GM12872 (cell line): ENCODE measurements around the gene PRRG2.

Experiments used
- CTCF ChIP-seq: IDR thresholded peaks from 3 replicates; pipeline ENCODE4 v1.5.1; 2011; ENCODE audit warnings: low read depth, mild to moderate bottlenecking, low read length, moderate library complexity; ENCODE audit not compliant: insufficient read depth

The PRRG2 gene

GRCh38 chr19:49595819-49596404 lies 14.8 kb downstream of the PRRG2 start:
- TF ChIP-seq CTCF, result no peak

- no peak for TF ChIP-seq CTCF
These were observed 15.3 kb downstream of the PRRG2 start for GRCh38 chr19:49596407-49596806.

- no peak for TF ChIP-seq CTCF
These were observed 16.0 kb downstream of the PRRG2 start for GRCh38 chr19:49596954-49597702.

- no peak for TF ChIP-seq CTCF
These were observed 16.5 kb downstream of the PRRG2 start for GRCh38 chr19:49597703-49597974.

- no peak for TF ChIP-seq CTCF
These were observed 18.5 kb downstream of the PRRG2 start for GRCh38 chr19:49599378-49600295.

- no peak for TF ChIP-seq CTCF
These were observed 20.4 kb downstream of the PRRG2 start for GRCh38 chr19:49601482-49602038.

- TF ChIP-seq CTCF, result no peak
These were observed 21.7 kb downstream of the PRRG2 start for GRCh38 chr19:49602806-49603205.
